ENCODE measurements around the gene HOXA9. TPM values are rescaled to one million over a fixed set of nuclear protein-coding genes. Genes with fewer than 3 reads are reported as not detected.

Gene HOXA9
- not detected for polyA plus RNA-seq (ENCODE audit: low read depth in 6 of 6)

DNA sequence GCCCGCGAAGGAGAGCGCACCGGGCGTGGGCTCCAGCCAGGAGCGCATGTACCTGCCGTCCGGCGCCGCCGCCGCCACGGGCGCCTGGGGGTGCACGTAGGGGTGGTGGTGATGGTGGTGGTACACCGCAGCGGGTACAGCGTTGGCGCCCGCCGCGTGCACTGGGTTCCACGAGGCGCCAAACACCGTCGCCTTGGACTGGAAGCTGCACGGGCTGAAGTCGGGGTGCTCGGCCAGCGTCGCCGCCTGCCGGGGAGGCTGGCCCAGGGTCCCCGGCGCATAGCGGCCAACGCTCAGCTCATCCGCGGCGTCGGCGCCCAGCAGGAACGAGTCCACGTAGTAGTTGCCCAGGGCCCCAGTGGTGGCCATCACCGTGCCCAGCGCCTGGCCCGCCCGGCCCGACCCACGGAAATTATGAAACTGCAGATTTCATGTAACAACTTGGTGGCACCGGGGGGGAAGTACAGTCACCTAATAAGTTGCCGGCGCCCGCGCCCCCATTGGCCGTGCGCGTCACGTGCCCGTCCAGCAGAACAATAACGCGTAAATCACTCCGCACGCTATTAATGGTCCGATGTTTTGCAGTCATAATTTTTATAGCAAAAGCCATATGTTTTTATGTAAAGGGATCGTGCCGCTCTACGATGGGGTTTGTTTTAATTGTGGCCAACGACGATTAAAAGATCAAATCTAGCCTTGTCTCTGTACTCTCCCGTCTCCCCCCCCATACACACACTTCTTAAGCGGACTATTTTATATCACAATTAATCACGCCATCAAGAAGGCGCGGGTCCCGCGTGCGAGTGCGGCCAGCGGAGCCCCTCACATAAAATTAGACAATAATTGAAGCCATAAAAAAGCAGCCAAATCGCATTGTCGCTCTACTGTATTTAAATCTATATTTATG, at the start of gene HOXA9:
HOXA9 (minus strand) TSS at position 449 of the 907 bp plus-strand sequence; CDS start at position 369, 80 bp downstream.
- peak within 1 kb of the TSS in 7 of 8 donors; percentile 15 to 80 (median 64) for H3K4me3 Mint-ChIP-seq
- H3K4me1 Mint-ChIP-seq = peaks cover 16 to 24% (median 22%) of the 10 kb centered on the region in 3 donors
- peak within 1 kb of the TSS in 4 of 6 donors; percentile 89 to 97 (median 94) for H3K27ac Mint-ChIP-seq
- ATAC-seq (ENCODE audit: low read depth in 2 of 2) (no peak), DNase-seq (no peak)
- peaks cover 4 to 14% of the 10 kb centered on the region in 2 donors for H3K36me3 Mint-ChIP-seq
- peaks cover 27 to 72% (median 46%) of the 10 kb centered on the region in 3 donors for H3K27me3 Mint-ChIP-seq
- peaks cover 0 to 27% (median 5%) of the 10 kb centered on the region in 7 donors for H3K9me3 Mint-ChIP-seq

DNA sequence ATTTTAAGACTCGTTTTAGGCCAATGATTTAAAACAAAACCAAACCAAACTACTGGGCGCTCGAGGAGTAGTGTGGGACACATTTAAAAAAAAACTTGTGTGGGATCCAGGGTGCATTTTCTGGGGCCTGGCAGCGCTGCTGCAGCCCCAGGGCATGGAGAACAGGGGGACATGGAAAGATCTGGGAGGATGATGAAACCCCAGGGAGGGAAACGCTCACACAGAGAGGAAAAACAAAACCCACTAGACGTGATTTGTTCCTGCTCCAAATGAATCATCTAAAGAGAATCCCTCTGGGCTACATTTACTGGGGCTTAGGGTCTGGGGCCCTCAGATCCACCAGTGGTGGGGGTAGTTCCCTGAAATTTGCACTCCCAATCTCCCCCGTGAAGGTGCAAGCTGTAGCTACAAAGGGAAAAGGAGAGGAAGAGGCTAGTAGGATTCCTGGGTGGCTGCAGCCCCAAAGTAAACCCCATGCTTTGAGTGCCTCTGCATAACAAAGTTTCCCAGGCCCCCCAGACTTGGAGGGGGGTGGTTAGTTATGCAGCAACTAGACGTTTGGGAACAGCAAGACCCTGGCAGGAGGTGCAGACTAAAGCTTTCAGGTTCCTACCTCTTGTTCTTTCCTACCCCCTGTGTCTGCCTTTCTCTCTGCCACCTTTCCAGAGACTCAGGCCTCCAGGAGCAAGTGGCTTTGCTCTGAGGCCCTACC, 49.1 kb upstream of the HOXA9 start:
- Mint-ChIP-seq H3K27me3 (peaks cover 83 to 97% (median 96%) of the 10 kb centered on the region in 3 donors), H3K9me3 (no peaks in the 10 kb centered on the region), H3K27ac (no peak overlapping the region), H3K4me1 (peaks cover 10 to 28% (median 15%) of the 10 kb centered on the region in 3 donors), H3K4me3 (peak overlapping the region in 2 of 8 donors; percentile 25 to 47), H3K36me3 (peaks cover 0 to 7% of the 10 kb centered on the region in 2 donors)
- no peak for ATAC-seq (ENCODE audit: low read depth in 2 of 2)
- DNase-seq = no peak

- H3K4me1 Mint-ChIP-seq = peaks cover 10 to 28% (median 15%) of the 10 kb centered on the region in 3 donors
- peaks cover 85 to 97% (median 96%) of the 10 kb centered on the region in 3 donors for H3K27me3 Mint-ChIP-seq
- H3K27ac Mint-ChIP-seq = peak overlapping the region in 1 of 6 donors; percentile 87
- H3K4me3 Mint-ChIP-seq = peak overlapping the region in 4 of 8 donors; percentile 25 to 40 (median 30)
- H3K36me3 Mint-ChIP-seq = peaks cover 0 to 7% of the 10 kb centered on the region in 2 donors
- DNase-seq (no peak), ATAC-seq (ENCODE audit: low read depth in 2 of 2) (no peak)
- H3K9me3 Mint-ChIP-seq = no peaks in the 10 kb centered on the region
Observed at GRCh38 chr7:27213433-27214238, 48.3 kb upstream of the HOXA9 start.

DNA sequence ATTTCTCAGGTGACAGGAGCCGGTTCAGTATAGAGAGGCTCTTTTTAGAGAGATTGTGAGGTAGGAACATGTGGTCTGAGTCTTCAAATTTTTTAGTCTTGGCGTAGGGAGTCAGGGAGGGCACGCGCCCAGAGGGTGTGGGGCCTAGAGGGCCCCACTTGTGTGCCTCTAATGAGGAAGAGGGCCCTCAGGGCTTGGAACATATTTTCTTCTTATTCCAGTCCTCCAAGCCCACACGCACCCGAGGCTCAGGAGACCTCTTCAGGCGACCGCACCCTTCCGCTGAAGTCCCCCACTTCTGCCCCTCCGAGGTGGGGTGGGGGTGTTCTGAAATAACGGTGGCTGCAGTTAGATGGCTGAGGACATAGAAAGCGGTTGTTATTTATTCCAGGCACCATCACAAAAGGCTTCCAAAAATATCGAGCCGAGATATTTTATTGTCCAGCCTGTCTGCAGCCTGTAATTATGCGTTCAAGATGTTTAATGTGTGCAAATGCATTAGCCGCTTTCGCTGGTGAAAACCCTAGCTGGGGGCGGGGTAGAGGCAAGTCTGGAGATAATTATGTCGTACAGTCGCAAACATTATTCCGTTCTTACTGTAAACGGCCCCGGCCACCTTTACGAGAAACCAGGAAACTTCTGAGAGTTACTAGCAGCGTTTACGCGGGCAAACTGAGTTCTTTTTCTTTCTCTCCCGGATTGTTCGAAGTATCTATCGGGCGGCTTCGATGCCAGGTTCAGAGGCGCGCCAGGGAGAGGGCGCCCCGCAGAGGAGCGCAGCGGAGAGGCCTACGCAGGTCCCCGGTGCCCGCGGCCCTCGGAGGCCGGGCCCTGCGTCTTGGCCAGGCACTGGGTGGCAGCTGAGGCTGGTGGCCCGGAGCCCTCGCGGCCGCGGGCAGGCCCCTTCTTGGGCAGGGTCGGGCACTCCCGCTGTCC, 47.4 kb upstream of the HOXA9 start:
- ATAC-seq (ENCODE audit: low read depth in 2 of 2) (no peak), DNase-seq (no peak)
- H3K36me3 Mint-ChIP-seq = peaks cover 0 to 7% of the 10 kb centered on the region in 2 donors
- peak overlapping the region in 4 of 8 donors; percentile 5 to 49 (median 24) for H3K4me3 Mint-ChIP-seq
- H3K27ac Mint-ChIP-seq = peak overlapping the region in 2 of 6 donors; percentile 18 to 67
- H3K27me3 Mint-ChIP-seq = peaks cover 88 to 97% (median 96%) of the 10 kb centered on the region in 3 donors
- H3K4me1 Mint-ChIP-seq = peaks cover 10 to 28% (median 15%) of the 10 kb centered on the region in 3 donors
- no peaks in the 10 kb centered on the region for H3K9me3 Mint-ChIP-seq

DNA sequence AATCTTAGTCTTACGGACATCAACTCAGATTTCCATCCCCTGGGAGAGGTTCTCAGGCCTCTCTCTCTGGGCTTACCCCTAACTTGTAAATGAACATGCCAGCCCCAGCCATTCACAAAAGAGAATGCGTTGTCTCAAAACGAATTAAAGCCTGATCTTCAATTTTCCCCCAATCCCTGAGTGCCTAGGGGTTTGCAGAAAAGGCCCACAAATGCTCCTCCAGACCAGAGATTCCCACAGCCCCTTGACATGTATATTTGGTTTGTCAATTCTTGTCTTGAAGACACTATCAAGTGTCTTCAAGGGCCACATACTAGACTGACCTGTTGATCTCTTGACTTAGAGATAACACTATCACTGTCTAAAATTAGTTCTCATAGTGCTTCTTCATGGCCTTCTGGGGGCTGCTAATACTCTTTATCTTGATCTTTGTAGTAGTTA, 46.4 kb upstream of the HOXA9 start:
- H3K9me3 Mint-ChIP-seq = no peaks in the 10 kb centered on the region
- peaks cover 90 to 97% (median 96%) of the 10 kb centered on the region in 3 donors for H3K27me3 Mint-ChIP-seq
- peaks cover 10 to 28% (median 15%) of the 10 kb centered on the region in 3 donors for H3K4me1 Mint-ChIP-seq
- H3K36me3 Mint-ChIP-seq = peaks cover 0 to 7% of the 10 kb centered on the region in 2 donors
- ATAC-seq (ENCODE audit: low read depth in 2 of 2) (no peak), DNase-seq (no peak)
- no peak overlapping the region for H3K27ac Mint-ChIP-seq
- no peak overlapping the region for H3K4me3 Mint-ChIP-seq

DNA sequence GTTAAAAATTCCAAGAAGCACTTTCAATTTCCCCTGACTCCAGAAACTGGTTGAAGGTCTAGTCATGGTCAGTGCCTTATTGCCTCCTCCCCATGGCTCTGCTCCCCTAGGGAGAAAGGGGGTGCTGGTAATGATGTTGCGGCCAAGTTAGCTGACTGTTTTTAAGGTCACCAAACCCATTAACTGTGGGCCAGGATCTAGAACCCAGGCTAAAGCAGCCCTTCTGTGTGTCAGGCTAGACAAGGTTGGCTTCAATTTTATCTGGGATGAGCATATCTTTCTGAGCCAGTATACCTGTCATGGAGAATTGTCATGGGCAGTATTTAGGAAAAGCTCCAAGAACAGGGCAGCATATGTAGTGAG, 45.7 kb upstream of the HOXA9 start:
- Mint-ChIP-seq H3K27ac (peak overlapping the region in 1 of 6 donors; percentile 64), H3K9me3 (peaks cover 0 to 7% (median 0%) of the 10 kb centered on the region in 7 donors)
- no peak for ATAC-seq (ENCODE audit: low read depth in 2 of 2)

DNA sequence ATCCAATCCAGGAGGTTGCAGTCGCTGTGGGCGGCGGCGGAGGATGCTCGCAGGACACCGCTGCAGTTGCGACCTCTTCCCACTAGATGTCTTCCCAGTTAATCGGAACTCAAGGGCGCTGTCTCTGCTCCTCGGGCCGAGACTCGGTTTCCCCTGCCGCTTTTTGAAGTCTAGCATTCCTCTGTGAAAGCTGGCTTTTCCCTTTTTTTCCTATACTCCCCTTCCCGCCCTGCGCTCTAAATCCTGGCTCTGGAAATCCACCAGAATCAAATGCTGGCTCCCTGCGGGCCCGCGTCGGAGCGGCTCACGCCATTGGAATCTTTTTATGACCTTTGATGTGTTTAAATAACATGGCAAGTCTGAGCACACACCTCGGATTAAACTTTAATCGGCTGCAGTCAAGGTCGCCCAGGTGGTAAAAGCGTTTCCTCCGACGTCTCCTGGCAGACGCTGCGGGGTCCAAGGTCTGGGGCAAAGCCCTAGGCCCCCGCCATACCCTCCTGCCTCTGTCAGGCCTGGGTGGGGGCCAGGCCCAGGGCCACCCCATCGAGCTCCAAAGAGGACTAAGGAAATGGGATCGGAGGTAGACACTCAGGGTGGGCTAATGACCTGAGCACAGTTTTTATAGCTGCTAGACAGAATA, 45.2 kb upstream of the HOXA9 start:
- ATAC-seq (ENCODE audit: low read depth in 2 of 2) (peak; percentile 47 to 52), DNase-seq (no peak)
- H3K36me3 Mint-ChIP-seq = peaks cover 5 to 7% of the 10 kb centered on the region in 2 donors
- H3K4me3 Mint-ChIP-seq = peak overlapping the region in 7 of 8 donors; percentile 61 to 87 (median 69)
- H3K9me3 Mint-ChIP-seq = peaks cover 0 to 12% (median 1%) of the 10 kb centered on the region in 7 donors
- H3K27me3 Mint-ChIP-seq = peaks cover 91 to 97% (median 96%) of the 10 kb centered on the region in 3 donors
- peaks cover 14 to 33% (median 21%) of the 10 kb centered on the region in 3 donors for H3K4me1 Mint-ChIP-seq
- H3K27ac Mint-ChIP-seq = peak overlapping the region in 1 of 6 donors; percentile 64

More for the DNA sequence above, 45.7 kb upstream of the HOXA9 start:
- H3K36me3 Mint-ChIP-seq = peaks cover 2 to 7% of the 10 kb centered on the region in 2 donors
- no peak for DNase-seq
- H3K4me1 Mint-ChIP-seq = peaks cover 10 to 28% (median 16%) of the 10 kb centered on the region in 3 donors
- H3K27me3 Mint-ChIP-seq = peaks cover 91 to 97% (median 96%) of the 10 kb centered on the region in 3 donors
- H3K4me3 Mint-ChIP-seq = no peak overlapping the region

DNA sequence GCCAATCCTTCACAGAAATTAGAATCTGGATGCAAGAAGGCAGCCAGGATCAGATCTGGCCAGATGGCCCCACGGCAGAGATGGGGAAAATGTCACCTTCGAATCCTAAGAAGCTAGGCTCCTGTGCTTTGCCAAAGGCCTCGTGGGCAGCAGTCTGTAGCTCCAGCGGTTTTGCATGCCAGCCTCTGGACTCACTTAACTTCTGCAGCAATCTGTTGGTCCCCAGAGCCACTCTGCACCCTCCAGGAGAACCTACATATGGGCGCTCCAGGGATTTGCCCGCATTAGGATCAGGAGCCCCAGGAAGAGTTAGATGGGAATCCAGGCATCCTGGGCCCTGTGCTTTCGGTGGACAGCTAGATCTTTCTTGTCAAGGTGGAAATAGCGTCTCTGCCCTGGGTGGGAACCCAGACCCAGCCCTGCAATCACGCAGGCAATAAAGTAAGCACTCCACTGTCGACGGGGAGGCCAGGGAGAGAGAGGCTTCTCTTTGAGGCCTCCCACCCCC, 44.6 kb upstream of the HOXA9 start:
- Mint-ChIP-seq H3K4me3 (peak overlapping the region in 5 of 8 donors; percentile 61 to 87 (median 69)), H3K27ac (peak overlapping the region in 1 of 6 donors; percentile 64), H3K9me3 (peaks cover 0 to 14% (median 1%) of the 10 kb centered on the region in 7 donors), H3K36me3 (peaks cover 2 to 5% of the 10 kb centered on the region in 2 donors), H3K4me1 (peaks cover 14 to 36% (median 24%) of the 10 kb centered on the region in 3 donors), H3K27me3 (peaks cover 89 to 97% (median 96%) of the 10 kb centered on the region in 3 donors)
- ATAC-seq (ENCODE audit: low read depth in 2 of 2) (no peak), DNase-seq (no peak)

DNA sequence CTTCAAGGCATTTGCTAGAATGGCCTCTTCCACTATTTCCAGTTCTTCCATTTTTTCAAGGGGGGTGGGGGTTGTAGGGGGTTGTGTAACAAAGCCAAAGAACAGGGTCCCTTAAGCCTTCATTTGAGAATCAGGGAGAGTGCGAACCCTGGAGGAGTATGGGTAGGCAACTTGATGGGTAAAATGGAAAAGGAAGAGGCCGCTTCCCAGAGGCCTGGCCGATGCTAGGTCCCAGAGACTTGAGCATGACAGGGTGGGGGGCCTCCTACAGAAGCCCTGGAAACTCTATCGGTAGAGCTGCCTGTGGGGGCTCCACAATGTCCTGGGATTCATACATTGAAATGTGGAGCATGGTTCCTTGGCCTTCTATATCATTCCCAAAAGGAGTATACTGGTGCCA, 43.7 kb upstream of the HOXA9 start:
- H3K36me3 Mint-ChIP-seq = peaks cover 0 to 5% of the 10 kb centered on the region in 2 donors
- H3K27ac Mint-ChIP-seq = peak overlapping the region in 1 of 6 donors; percentile 59
- peaks cover 17 to 33% (median 32%) of the 10 kb centered on the region in 3 donors for H3K4me1 Mint-ChIP-seq
- no peak overlapping the region for H3K4me3 Mint-ChIP-seq
- ATAC-seq (ENCODE audit: low read depth in 2 of 2) (no peak), DNase-seq (no peak)
- H3K27me3 Mint-ChIP-seq = peaks cover 89 to 97% (median 96%) of the 10 kb centered on the region in 3 donors
- peaks cover 0 to 18% (median 3%) of the 10 kb centered on the region in 7 donors for H3K9me3 Mint-ChIP-seq

DNA sequence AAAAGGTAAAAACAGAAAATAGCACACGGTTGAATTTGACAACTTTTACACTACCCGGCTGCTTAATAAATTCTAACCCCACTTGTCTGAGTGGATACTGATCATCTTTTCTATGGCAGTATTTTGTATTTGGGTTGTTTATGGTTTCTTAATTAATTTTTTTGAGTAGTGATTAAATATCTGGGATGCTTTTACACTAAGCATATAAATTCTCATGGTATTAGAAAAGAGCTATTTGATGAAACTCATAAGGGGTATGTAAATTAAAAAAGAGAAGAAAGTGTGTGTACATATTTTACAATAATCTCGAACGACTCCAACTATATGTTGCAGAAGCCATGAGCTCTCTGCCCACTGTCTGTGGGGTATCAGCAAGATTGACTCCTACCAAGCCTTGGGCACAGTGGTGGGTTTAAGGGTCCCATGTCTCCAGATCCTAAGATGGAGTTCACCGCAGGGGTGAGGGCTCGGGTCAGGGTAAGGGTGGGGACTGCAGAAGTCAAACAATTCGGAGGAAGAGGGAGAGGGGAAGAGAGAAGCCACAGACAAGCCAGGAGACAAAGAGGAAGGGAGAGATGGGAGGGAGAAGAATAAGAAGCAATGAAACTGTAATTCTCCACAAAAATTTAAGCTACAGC, 42.1 kb upstream of the HOXA9 start:
- Mint-ChIP-seq H3K9me3 (peaks cover 0 to 20% (median 6%) of the 10 kb centered on the region in 7 donors), H3K4me3 (peak overlapping the region in 1 of 8 donors; percentile 62), H3K36me3 (peaks cover 0 to 5% of the 10 kb centered on the region in 2 donors), H3K4me1 (peaks cover 14 to 31% (median 23%) of the 10 kb centered on the region in 3 donors), H3K27ac (no peak overlapping the region), H3K27me3 (peaks cover 87 to 99% (median 96%) of the 10 kb centered on the region in 3 donors)
- ATAC-seq (ENCODE audit: low read depth in 2 of 2) (no peak), DNase-seq (no peak)

All from naive B cell (primary cell).